NCI-H2081 (cell line): Measurements from ENCODE around the gene SOX4.

Source experiments
- DNase-seq, 2 experiments: peaks; one replicate each; lab custom pipeline; 2025; lab: John Stamatoyannopoulos, UW

SOX4 gene

DNA sequence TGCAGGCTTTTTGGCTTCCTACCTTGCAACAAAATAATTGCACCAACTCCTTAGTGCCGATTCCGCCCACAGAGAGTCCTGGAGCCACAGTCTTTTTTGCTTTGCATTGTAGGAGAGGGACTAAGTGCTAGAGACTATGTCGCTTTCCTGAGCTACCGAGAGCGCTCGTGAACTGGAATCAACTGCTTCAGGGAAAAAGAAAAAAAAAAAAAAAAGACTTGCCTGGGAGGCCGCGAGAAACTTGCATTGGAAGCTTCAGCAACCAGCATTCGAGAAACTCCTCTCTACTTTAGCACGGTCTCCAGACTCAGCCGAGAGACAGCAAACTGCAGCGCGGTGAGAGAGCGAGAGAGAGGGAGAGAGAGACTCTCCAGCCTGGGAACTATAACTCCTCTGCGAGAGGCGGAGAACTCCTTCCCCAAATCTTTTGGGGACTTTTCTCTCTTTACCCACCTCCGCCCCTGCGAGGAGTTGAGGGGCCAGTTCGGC lies 420 bp downstream of the SOX4 start:
- DNase-seq, result no peak

DNA sequence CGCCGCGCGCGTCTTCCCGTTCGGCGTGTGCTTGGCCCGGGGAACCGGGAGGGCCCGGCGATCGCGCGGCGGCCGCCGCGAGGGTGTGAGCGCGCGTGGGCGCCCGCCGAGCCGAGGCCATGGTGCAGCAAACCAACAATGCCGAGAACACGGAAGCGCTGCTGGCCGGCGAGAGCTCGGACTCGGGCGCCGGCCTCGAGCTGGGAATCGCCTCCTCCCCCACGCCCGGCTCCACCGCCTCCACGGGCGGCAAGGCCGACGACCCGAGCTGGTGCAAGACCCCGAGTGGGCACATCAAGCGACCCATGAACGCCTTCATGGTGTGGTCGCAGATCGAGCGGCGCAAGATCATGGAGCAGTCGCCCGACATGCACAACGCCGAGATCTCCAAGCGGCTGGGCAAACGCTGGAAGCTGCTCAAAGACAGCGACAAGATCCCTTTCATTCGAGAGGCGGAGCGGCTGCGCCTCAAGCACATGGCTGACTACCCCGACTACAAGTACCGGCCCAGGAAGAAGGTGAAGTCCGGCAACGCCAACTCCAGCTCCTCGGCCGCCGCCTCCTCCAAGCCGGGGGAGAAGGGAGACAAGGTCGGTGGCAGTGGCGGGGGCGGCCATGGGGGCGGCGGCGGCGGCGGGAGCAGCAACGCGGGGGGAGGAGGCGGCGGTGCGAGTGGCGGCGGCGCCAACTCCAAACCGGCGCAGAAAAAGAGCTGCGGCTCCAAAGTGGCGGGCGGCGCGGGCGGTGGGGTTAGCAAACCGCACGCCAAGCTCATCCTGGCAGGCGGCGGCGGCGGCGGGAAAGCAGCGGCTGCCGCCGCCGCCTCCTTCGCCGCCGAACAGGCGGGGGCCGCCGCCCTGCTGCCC lies 1.1 kb downstream of the SOX4 start:
- DNase-seq, result peak; percentile 26 to 56

DNA sequence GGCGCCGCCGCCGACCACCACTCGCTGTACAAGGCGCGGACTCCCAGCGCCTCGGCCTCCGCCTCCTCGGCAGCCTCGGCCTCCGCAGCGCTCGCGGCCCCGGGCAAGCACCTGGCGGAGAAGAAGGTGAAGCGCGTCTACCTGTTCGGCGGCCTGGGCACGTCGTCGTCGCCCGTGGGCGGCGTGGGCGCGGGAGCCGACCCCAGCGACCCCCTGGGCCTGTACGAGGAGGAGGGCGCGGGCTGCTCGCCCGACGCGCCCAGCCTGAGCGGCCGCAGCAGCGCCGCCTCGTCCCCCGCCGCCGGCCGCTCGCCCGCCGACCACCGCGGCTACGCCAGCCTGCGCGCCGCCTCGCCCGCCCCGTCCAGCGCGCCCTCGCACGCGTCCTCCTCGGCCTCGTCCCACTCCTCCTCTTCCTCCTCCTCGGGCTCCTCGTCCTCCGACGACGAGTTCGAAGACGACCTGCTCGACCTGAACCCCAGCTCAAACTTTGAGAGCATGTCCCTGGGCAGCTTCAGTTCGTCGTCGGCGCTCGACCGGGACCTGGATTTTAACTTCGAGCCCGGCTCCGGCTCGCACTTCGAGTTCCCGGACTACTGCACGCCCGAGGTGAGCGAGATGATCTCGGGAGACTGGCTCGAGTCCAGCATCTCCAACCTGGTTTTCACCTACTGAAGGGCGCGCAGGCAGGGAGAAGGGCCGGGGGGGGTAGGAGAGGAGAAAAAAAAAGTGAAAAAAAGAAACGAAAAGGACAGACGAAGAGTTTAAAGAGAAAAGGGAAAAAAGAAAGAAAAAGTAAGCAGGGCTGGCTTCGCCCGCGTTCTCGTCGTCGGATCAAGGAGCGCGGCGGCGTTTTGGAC lies 2.0 kb downstream of the SOX4 start:
- DNase-seq, result peak in 1 of 2 experiments; percentile 38

DNA sequence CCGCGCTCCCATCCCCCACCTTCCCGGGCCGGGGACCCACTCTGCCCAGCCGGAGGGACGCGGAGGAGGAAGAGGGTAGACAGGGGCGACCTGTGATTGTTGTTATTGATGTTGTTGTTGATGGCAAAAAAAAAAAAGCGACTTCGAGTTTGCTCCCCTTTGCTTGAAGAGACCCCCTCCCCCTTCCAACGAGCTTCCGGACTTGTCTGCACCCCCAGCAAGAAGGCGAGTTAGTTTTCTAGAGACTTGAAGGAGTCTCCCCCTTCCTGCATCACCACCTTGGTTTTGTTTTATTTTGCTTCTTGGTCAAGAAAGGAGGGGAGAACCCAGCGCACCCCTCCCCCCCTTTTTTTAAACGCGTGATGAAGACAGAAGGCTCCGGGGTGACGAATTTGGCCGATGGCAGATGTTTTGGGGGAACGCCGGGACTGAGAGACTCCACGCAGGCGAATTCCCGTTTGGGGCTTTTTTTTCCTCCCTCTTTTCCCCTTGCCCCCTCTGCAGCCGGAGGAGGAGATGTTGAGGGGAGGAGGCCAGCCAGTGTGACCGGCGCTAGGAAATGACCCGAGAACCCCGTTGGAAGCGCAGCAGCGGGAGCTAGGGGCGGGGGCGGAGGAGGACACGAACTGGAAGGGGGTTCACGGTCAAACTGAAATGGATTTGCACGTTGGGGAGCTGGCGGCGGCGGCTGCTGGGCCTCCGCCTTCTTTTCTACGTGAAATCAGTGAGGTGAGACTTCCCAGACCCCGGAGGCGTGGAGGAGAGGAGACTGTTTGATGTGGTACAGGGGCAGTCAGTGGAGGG lies 2.8 kb downstream of the SOX4 start:
- DNase-seq, result peak; percentile 35 to 39

DNA sequence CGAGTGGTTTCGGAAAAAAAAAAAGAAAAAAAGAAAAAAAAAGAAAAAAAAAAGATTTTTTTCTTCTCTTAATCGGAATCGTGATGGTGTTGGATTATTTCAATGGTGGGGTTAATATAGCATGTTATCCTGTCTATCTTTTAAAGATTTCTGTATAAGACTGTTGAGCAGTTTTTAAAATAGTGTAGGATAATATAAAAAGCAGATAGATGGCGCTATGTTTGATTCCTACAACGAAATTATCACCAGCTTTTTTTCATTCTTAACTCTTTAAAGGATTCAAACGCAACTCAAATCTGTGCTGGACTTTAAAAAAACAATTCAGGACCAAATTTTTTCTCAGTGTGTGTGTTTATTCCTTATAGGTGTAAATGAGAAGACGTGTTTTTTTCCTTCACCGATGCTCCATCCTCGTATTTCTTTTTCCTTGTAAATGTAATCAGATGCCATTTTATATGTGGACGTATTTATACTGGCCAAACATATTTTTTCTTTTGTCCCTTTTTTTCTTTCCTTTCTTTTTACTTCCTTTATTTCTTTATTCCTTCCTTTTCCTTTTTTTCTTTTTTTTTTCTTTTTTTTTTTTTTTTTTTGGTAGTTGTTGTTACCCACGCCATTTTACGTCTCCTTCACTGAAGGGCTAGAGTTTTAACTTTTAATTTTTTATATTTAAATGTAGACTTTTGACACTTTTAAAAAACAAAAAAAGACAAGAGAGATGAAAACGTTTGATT lies 3.6 kb downstream of the SOX4 start:
- peak in 1 of 2 experiments; percentile 43 for DNase-seq

DNA sequence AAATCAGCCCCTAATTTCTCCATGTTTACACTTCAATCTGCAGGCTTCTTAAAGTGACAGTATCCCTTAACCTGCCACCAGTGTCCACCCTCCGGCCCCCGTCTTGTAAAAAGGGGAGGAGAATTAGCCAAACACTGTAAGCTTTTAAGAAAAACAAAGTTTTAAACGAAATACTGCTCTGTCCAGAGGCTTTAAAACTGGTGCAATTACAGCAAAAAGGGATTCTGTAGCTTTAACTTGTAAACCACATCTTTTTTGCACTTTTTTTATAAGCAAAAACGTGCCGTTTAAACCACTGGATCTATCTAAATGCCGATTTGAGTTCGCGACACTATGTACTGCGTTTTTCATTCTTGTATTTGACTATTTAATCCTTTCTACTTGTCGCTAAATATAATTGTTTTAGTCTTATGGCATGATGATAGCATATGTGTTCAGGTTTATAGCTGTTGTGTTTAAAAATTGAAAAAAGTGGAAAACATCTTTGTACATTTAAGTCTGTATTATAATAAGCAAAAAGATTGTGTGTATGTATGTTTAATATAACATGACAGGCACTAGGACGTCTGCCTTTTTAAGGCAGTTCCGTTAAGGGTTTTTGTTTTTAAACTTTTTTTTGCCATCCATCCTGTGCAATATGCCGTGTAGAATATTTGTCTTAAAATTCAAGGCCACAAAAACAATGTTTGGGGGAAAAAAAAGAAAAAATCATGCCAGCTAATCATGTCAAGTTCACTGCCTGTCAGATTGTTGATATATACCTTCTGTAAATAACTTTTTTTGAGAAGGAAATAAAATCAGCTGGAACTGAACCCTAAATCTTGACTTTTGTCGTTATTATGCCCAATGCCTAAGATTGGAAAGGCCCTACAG lies 4.5 kb downstream of the SOX4 start:
- DNase-seq, result peak in 1 of 2 experiments; percentile 21

DNA sequence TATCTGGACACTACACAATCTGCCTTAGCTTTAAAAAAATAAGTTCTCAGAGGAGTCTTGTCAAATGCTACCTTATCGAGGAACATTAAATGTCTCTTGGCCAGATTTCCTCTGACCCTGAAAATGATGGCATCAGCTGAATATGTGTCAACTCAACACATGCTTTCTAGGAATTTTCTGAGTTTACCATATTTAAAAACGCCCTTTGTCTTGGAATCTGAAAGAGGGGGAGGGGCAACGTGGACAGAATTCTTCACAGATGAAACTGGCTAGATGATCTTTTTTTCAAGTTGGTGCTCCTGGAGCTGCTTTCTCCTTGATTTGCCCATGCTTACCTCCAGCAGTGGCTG lies 5.1 kb downstream of the SOX4 start:
- DNase-seq, result no peak

DNA sequence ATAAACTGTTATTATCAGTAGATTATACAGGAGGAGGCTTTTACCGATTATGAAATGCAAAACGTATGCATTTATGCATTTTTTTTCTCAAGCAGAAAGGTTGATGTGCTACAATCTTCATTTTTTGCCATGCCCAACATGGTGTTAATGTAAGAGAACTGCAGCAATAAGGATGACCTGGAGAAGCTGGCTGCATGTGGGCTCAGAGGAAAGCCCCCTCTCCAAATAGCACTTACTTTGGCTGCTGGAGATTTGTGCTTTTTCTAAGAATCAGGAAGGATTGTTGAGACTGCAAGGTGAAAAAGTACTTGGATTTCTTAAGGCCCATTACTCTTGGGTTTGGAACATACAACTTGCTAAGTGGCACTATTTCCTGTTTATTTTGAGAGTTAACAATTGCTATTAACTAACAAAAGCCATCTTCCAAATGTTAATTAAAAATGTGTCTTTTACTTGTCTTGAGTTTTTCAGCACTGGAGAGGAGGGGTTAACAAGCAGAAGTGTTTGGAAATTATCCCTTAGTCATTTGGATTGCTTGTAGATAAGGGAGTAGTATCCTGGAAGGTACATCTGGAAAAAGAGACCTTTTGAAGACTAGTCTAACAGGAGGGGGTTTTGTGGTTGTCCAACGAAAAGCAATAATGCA lies 5.6 kb downstream of the SOX4 start:
- DNase-seq, result no peak

DNA sequence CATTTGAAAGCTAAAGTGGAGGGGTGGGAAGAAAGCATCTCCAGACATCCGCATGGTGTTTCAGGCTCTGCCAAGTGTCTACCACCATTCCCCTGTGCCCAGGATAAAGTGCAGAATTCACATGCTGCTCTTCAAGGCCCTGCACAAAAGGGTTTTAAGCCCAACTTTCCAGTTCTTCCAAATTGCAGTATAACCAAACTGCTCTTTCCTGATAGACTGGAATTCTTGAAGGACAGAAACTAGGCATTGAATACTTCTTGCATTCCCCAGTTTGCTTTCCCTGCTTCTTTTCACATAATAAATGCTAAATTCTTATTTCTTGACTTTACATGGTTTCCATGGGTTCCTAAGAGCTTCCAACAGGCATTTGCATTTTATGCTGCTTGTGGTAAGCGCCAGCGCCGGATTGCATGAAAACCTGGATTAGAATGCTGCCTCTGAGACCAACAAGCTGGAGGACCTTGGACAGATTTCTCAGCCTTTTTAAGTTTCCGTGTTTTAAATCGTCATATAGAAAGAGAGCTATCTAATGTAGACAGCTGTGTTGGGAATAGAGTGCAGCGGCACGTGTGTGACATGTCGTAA lies 7.9 kb downstream of the SOX4 start:
- DNase-seq, result no peak

DNA sequence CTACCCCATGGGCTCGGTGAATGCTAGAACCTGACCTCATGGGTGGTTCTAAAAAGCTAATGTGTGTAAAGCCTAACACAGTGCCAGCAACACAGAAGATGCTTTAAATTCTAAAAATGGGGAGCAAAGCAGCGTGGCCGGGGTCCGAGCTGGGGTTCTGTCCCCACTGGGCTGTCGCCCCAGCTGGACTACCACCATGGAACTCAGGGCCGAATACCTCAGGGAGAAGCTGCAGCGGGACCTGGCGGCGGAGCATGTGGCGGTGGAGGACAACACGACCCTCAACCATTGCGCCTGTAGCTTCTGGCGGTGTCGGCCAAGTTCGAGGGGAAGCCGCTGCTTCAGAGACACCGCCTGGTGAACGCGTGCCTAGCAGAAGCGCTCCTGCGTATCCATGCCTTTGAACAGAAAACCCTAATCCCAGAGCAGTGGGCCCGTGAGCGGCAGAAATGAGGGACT lies 8.4 kb downstream of the SOX4 start:
- DNase-seq, result no peak

DNA sequence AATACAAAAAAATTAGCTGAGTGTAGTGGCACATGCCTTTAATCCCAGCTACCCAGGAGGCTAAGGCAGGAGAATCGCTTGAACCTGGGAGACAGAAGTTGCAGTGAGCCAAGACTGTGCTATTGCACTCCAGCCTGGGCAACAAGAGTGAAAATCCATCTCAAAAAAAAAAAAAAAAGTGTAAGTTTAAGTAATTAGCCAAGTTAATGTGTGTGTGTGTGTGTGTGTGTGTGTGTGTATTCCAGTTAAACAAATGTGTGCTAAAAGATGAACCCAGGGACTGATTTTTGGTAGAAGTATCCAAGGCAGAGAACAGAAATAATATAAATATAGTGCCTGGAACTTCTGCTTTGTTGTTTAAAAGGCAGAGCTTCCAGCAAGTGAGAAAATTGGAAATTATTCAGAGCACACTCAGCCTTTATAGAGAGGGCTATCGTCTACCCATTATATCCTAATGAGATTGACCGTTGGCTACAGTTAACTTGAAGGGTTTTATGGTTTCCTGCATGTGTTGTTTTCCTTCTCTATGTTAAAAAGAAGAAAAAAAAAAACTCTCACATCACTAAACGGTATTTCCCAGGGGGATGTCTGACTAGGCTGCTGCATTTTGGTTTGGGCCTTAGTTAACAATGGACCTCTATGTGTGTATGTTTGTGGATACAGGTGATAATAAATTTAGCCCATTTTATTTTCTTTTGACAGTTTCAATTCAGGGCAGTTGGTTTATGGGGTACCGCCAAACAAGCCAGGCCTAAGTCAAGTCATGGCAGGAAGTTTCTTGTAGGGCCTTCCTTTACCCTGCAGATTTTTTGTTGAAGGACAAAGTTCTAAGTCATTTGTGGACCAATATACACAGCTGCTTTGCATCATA lies 9.8 kb downstream of the SOX4 start:
- peak in 1 of 2 experiments; percentile 34 for DNase-seq

DNA sequence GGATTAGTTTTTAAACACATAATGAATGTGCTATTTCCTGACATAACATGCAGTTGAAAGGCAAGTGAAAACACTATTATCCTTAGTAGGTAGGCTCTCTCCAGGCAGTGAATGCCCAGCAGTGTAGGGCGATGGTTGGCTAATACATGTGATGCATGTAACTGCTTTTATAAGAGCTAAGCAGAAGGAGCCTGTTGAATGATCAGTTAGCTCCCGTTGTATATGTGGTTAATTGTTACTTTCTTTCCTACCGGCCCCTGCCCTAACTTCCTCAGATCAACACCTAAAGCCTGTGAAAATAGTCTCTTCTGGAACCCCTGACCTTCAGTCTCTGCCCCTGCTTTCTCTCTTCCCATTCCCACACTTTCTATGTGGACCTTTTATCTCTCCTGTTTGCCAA lies 10.5 kb downstream of the SOX4 start:
- no peak for DNase-seq

DNA sequence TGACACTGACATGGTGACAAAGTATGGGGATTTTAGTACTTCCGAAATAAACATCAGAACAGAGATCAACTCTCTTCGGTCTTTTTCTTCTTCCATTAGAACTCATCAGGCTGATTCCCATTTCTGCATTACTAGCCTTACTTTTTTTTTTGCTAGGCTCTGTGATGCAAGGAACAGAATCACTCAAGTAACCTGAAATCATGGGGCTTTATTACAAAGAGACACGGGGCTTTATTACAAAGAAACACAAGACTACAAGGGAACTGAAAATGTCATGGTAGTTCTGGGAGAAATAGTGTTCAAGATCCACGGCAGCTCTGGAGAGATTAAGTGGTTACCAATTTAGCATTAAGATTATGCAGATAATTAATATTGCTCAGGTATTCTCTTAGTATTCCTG lies 11.6 kb downstream of the SOX4 start:
- no peak for DNase-seq

DNA sequence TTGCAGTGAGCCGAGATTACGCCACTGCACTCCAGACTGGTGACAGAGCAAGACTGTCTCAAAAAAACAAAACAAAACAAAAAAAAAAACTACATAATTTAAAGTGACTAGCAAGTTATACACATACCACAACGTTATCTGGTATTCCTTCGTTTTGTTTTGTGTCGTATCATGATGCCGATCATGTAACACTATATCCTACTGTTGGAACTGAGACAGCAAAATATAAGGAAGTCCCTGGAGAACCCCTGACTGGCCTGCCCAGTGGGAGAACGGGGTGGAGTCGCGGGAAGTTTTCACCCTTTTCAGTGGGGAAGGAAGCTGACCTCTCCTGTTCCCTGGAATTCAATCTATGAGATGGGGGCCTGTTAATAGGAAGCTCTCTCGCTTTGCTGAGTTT lies 15.1 kb downstream of the SOX4 start:
- no peak for DNase-seq

DNA sequence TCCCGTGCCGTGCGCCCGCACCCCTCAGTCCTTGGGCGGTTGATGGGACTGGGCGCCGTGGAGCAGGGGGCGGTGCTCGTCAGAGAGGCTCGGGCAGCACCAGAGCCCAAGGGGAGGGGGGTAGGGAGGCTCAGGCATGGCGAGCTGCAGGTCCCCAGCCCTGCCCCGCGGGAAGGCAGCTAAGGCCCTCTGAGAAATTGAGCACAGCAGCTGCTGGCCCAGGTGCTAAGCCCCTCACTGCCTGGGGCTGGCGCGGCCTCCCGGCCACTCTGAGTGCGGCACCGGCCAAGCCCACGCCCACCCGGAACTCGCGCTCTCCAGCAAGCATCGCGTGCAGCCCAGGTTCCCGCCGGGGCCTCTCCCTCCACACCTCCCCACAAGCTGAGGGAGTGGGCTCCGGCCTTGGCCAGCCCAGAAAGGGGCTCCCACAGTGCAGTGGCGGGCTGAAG lies 16.4 kb downstream of the SOX4 start:
- DNase-seq, result no peak

DNA sequence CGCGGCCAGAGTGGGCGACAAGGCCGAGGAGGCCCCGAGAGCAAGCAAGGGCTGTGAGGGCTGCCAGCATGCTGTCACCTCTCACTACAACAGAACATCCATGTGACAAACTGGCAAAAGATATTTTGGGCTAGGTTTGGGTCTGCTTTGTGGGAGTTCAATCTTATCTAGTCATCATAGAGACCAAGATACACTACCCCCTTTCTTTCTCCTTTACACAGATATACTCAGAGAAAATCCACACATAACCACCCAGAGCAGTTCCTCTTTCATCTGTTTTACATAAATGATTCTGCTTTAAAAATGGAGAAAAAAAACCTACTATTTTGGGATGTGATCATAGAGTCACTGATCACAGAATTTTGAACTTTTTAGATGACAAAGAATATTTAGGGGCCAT lies 16.8 kb downstream of the SOX4 start:
- DNase-seq, result no peak

DNA sequence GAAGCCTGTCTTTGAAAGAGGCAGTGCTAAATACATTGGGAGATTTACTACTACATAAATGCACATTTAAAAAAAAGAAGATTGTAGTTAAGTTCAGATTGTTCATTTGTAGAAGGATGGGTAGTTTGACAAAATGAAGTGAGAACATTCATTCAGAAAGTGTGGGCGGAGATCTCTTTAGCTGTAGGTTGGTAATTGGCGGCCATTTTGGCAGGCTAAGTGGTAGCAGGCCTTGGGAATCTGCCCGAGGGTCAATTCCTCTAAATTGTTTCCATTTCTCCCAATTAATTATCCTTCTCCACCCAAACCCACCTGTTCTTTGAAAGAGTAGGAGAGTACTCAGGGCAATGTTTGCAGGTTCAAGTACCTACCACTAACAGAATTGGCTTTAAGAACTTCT lies 17.9 kb downstream of the SOX4 start:
- peak in 1 of 2 experiments; percentile 10 for DNase-seq

DNA sequence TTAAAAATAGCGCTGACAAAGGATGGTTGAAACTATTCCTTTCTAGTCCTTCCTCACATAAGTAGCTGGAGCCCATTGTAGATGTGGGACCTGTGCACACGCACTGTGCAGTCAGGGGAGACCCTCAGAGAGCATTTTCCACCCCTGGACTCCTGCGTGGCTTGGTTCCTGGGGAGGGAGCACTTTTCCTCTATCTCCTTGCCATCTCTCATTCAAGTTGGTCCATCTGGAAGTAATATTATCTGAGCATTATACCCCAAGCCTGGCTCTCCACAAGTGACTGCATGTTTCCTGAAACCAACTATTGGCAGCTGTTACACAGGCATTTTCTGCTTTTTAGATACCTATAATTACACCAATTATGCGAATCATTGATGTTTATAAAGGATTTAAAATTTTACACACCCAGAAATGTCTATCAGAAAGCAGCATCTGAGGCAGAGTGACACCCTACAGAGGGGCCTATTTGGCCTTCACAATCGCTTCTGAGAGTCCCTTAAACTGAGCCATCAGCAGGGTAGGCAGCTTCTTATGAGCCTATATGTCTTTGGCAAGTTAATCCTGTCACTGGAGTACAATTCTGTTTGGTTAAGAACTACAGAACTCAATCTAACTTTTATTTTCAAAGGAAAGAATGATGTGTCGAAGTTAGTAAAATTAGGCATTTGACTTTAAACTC lies 18.7 kb downstream of the SOX4 start:
- peak; percentile 49 to 83 for DNase-seq
